K562 (cell line): ENCODE data around the gene SCAMP2. TPM values are rescaled to one million over a fixed set of nuclear protein-coding genes. Genes with fewer than 3 reads are reported as not detected.

ENCODE experiments used
- ATAC-seq: fragments of 200-7000 bp; cut with Tn5 transposase; 3 replicates; pipeline ENCODE4 v1.9.1; 2020; ENCODE audit warnings: moderate library complexity
- BruUV-seq: library from RNA; stranded (reverse); fragments of 400-500 nt; replicated peaks from 2 replicates; lab custom pipeline; 2021; lab: Mats Ljungman, UMichigan
- CTCF ChIA-PET: fragments of 300-600 bp; formaldehyde crosslinking; extraction: SDS; loops from one replicate; lab custom pipeline; 2021; ENCODE audit warnings: low intra/inter-chr PET ratio; lab: Yijun Ruan, JAX
- POLR2A ChIA-PET: fragments of 300-600, 350-650 bp; sonication (Branson Sonifier 250); formaldehyde crosslinking; extraction: SDS; loops from one replicate; lab custom pipeline; 2021; ENCODE audit warnings: antibody characterized with exemption, inconsistent platforms; lab: Yijun Ruan, JAX
- DNase-seq, 4 experiments: peaks; one replicate each; pipeline versions ENCODE4 v3.0.0 to v3.0.0-alpha.2; 2011 to 2018; ENCODE audit warnings: low spot score in 3 of 4, mixed read lengths in 3 of 4; ENCODE audit errors: extremely low read depth in 1 of 4
- FAIRE-seq: peaks from 2 replicates; lab custom pipeline; 2011; peaks lifted over from hg19 to GRCh38; lab: Jason Lieb, UNC
- H2AFZ ChIP-seq: 2 replicates; pipeline ENCODE4 v1.6.0; 2011; ENCODE audit warnings: low read depth, low read length, control low read depth, inconsistent platforms
- H3K27ac ChIP-seq: fragments of 200-600 bp; 3 replicates; pipeline ENCODE4 v1.8.0; 2011; ENCODE audit warnings: low read depth, mild to moderate bottlenecking, control low read depth, inconsistent platforms, low read length, moderate library complexity, mixed read lengths; ENCODE audit errors: extremely low read depth
- H3K27me3 ChIP-seq, 2 experiments: fragments of 300-600 bp in 1 of 2; 2 replicates in 1 of 2; 3 replicates in 1 of 2; pipeline versions ENCODE4 v1.6.0 to v1.8.0; 2011; ENCODE audit warnings: inconsistent platforms in 2 of 2, low read length in 2 of 2, mild to moderate bottlenecking in 1 of 2, mixed read lengths in 1 of 2, moderate library complexity in 1 of 2; ENCODE audit not compliant: control insufficient read depth in 2 of 2, insufficient read depth in 2 of 2
- H3K36me3 ChIP-seq: fragments of 300-600 bp; 3 replicates; pipeline ENCODE4 v1.8.0; 2011; ENCODE audit warnings: mild to moderate bottlenecking, low read length, inconsistent platforms; ENCODE audit not compliant: control insufficient read depth, insufficient read depth
- H3K4me1 ChIP-seq, 2 experiments: fragments of 200-600 bp in 1 of 2; replicated peaks in 1 of 2; 2 replicates in 1 of 2; 3 replicates in 1 of 2; pipeline versions ENCODE4 v1.5.1 to v1.8.0; 2011; ENCODE audit warnings: inconsistent platforms in 2 of 2, low read length in 2 of 2, mild to moderate bottlenecking in 1 of 2, mixed read lengths in 1 of 2, moderate library complexity in 1 of 2; ENCODE audit not compliant: control insufficient read depth in 2 of 2, insufficient read depth in 2 of 2
- H3K4me2 ChIP-seq: 2 replicates; pipeline ENCODE4 v1.6.1; 2011; ENCODE audit warnings: low read length, control low read depth, inconsistent platforms, mixed read lengths; ENCODE audit not compliant: insufficient read depth
- H3K4me3 ChIP-seq: fragments of 200-600 bp; sonication (generic), shearing (Covaris generic); 2 replicates; pipeline ENCODE4 v1.5.1; 2016; ENCODE audit warnings: control low read depth, inconsistent platforms
- H3K79me2 ChIP-seq: fragments of 200-600 bp; 3 replicates; pipeline ENCODE4 v1.8.0; 2011; ENCODE audit warnings: low read length, inconsistent platforms; ENCODE audit not compliant: control insufficient read depth, insufficient read depth
- H3K9ac ChIP-seq, 2 experiments: 2 replicates each; pipeline versions ENCODE4 v1.6.0 to v1.6.1; 2011; ENCODE audit warnings: low read depth in 2 of 2, low read length in 2 of 2, control low read depth in 1 of 2, inconsistent platforms in 1 of 2, mild to moderate bottlenecking in 1 of 2, mixed read lengths in 1 of 2; ENCODE audit not compliant: insufficient read depth in 1 of 2
- H3K9me1 ChIP-seq: one replicate; pipeline ENCODE4 v1.6.0; 2011; ENCODE audit warnings: inconsistent platforms, mild to moderate bottlenecking, low read length, moderate library complexity; ENCODE audit not compliant: control insufficient read depth, insufficient read depth
- H3K9me3 ChIP-seq: replicated peaks from 2 replicates; pipeline ENCODE4 v1.5.1; 2011; ENCODE audit warnings: low read depth, low read length, inconsistent platforms; ENCODE audit not compliant: control insufficient read depth, insufficient read depth
- H4K20me1 ChIP-seq: replicated peaks from 2 replicates; pipeline ENCODE4 v1.6.1; 2011; ENCODE audit warnings: low read length, inconsistent platforms, mixed read lengths; ENCODE audit not compliant: control insufficient read depth, insufficient read depth
- E2F5 ChIP-seq: sonication (generic); formaldehyde crosslinking; IDR thresholded peaks from 2 replicates; pipeline ENCODE4 v1.8.0; 2022; ENCODE audit warnings: mild to moderate bottlenecking, missing genetic modification reagents
- FOSL1 ChIP-seq: fragments of 200-800 bp; sonication (Bioruptor generic); conservative IDR thresholded peaks from 2 replicates; pipeline ENCODE4 v1.6.1; 2016; ENCODE audit warnings: missing genetic modification characterization, missing compliant biosample characterization
- POLR2G ChIP-seq: fragments of 200-400 bp; formaldehyde crosslinking; IDR thresholded peaks from 2 replicates; pipeline ENCODE4 v1.6.1; 2017; ENCODE audit warnings: low read depth, mild to moderate bottlenecking, antibody characterized with exemption, low read length, moderate library complexity
- ZFP36 ChIP-seq: fragments of 150-350 bp; IDR thresholded peaks from 2 replicates; pipeline ENCODE4 v1.6.1; 2018; ENCODE audit warnings: low read length, low read depth; ENCODE audit not compliant: partially characterized antibody
- WGBS: fragments of 100-300 bp; shearing (Covaris generic); methylation state at CpG from one replicate; pipeline ENCODE4 v1.1.6; 2016; ENCODE audit warnings: low coverage, mixed read lengths; ENCODE audit not compliant: insufficient coverage; ENCODE audit errors: missing lambda C conversion rate; 5-methylcytosine and 5-hydroxymethylcytosine counted together
- in situ Hi-C: fragments of 300-500 bp; cut with MboI; formaldehyde crosslinking; loops from 4 replicates; pipeline ENCODE4 v1.15.0; 2018; ENCODE audit warnings: inconsistent platforms, mixed read lengths
- intact Hi-C: fragments of 100-400 bp; cut with micrococcal nuclease; formaldehyde crosslinking; loops from 2 replicates; pipeline ENCODE4 v1.14.2; 2022
- polyA plus RNA-seq, 8 experiments: library from polyadenylated mRNA; depleted of rRNA in 4 of 8; stranded (reverse) in 5 of 8; unstranded in 3 of 8; fragments of >200 nt; fragmentation: Nextera tagmentation in 2 of 8; fragmentation: Illumina TruSeq in 1 of 8; extraction: Ambion mirVana in 2 of 8; extraction: Trizol in 1 of 8; gene quantifications; 2 replicates each; pipeline versions ENCODE4 v1.2.1 to v1.2.3, GENCODE V29; 2011 to 2014; ENCODE audit warnings: inconsistent platforms in 1 of 8, missing spikeins in 1 of 8
- total RNA-seq, 7 experiments: library from RNA; depleted of rRNA in 6 of 7; stranded (reverse); fragments of >200 nt in 6 of 7; fragmentation: Illumina TruSeq in 2 of 7; extraction: Trizol in 2 of 7; gene quantifications; 2 replicates each; pipeline versions ENCODE4 v1.2.1 to v1.2.3, GENCODE V29; 2011 to 2021; ENCODE audit warnings: low replicate concordance in 1 of 7
- TF ChIP-seq, protein P1 (sequence below): fragments of 200-600 bp; sonication (generic); IDR thresholded peaks from one replicate; pipeline ENCODE4 v1.6.1; 2012; ENCODE audit warnings: mild to moderate bottlenecking, low read depth, low read length, inconsistent platforms

SCAMP2 gene
- total and polyA plus RNA-seq, 9 of the 15 experiments (the other 6 are each of a cell fraction or from before 2014, with no cell fraction given), result 5.9 to 61.1 (median 20.1) TPM

DNA sequence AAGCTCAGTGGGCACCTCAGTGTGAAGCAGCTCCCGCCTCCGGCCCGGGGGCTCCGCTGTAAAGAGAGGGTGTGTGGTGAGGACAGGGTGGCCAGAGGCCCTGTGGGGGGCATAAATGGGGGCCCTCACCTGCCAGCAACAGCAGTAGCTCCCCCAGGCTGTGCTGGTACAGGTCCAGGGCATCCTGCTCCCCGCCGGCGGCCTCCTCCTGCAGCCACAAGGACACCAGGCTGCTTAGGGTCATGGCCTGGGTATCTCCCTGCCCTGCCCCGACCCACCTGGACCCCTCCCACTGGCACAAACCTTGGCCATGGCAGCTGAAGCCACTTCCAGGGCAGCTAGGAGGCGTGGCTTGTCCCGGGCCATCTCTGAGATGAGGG is 35.0 kb downstream of the SCAMP2 start (continued):
- peak; percentile 29; the same call in 1 of the 2 replicates for TF ChIP-seq POLR2G
- TF ChIP-seq E2F5, result no peak
- TF ChIP-seq FOSL1, result no peak

- ChIA-PET POLR2A (interaction anchor here (0.9 to 1.6 kb wide), 3 partner anchors 10 to 97 kb away, joined by 3 to 4 read pairs (median 3); partner anchors contain the start of gene CPLX3), CTCF (no interaction called here)
- Histone ChIP-seq H2AFZ (no peak overlapping the region), H3K36me3 (peaks cover 53% of the 10 kb centered on the region; the same call in 1 of the 3 replicates), H3K4me2 (no peak overlapping the region), H3K4me3 (no peak overlapping the region), H4K20me1 (peaks cover 8% of the 10 kb centered on the region; the same call in 1 of the 2 replicates), H3K27me3 (no peaks in the 10 kb centered on the region), H3K9ac (no peak overlapping the region; a peak in 1 of 4 replicates), H3K9me3 (no peaks in the 10 kb centered on the region), H3K9me1 (peaks cover 8% of the 10 kb centered on the region), H3K27ac (no peak overlapping the region), H3K79me2 (peaks cover 11% of the 10 kb centered on the region; the same call in 2 of the 3 replicates), H3K4me1 (peaks cover 12 to 46% of the 10 kb centered on the region in 2 experiments; a peak in 4 of 5 replicates)
- ATAC-seq (no peak), FAIRE-seq (no peak), DNase-seq (no peak)
- WGBS, result 85% methylated on average over 3 of the region's 15 CpGs
- intact Hi-C loops, result loop anchor here (5.0 kb wide), 1 partner anchor 65 kb away; no protein-coding TSS in a partner anchor
- in situ Hi-C loops, result no loop called here
- BruUV-seq, result no TSS peak
- TF ChIP-seq, protein P1, sequence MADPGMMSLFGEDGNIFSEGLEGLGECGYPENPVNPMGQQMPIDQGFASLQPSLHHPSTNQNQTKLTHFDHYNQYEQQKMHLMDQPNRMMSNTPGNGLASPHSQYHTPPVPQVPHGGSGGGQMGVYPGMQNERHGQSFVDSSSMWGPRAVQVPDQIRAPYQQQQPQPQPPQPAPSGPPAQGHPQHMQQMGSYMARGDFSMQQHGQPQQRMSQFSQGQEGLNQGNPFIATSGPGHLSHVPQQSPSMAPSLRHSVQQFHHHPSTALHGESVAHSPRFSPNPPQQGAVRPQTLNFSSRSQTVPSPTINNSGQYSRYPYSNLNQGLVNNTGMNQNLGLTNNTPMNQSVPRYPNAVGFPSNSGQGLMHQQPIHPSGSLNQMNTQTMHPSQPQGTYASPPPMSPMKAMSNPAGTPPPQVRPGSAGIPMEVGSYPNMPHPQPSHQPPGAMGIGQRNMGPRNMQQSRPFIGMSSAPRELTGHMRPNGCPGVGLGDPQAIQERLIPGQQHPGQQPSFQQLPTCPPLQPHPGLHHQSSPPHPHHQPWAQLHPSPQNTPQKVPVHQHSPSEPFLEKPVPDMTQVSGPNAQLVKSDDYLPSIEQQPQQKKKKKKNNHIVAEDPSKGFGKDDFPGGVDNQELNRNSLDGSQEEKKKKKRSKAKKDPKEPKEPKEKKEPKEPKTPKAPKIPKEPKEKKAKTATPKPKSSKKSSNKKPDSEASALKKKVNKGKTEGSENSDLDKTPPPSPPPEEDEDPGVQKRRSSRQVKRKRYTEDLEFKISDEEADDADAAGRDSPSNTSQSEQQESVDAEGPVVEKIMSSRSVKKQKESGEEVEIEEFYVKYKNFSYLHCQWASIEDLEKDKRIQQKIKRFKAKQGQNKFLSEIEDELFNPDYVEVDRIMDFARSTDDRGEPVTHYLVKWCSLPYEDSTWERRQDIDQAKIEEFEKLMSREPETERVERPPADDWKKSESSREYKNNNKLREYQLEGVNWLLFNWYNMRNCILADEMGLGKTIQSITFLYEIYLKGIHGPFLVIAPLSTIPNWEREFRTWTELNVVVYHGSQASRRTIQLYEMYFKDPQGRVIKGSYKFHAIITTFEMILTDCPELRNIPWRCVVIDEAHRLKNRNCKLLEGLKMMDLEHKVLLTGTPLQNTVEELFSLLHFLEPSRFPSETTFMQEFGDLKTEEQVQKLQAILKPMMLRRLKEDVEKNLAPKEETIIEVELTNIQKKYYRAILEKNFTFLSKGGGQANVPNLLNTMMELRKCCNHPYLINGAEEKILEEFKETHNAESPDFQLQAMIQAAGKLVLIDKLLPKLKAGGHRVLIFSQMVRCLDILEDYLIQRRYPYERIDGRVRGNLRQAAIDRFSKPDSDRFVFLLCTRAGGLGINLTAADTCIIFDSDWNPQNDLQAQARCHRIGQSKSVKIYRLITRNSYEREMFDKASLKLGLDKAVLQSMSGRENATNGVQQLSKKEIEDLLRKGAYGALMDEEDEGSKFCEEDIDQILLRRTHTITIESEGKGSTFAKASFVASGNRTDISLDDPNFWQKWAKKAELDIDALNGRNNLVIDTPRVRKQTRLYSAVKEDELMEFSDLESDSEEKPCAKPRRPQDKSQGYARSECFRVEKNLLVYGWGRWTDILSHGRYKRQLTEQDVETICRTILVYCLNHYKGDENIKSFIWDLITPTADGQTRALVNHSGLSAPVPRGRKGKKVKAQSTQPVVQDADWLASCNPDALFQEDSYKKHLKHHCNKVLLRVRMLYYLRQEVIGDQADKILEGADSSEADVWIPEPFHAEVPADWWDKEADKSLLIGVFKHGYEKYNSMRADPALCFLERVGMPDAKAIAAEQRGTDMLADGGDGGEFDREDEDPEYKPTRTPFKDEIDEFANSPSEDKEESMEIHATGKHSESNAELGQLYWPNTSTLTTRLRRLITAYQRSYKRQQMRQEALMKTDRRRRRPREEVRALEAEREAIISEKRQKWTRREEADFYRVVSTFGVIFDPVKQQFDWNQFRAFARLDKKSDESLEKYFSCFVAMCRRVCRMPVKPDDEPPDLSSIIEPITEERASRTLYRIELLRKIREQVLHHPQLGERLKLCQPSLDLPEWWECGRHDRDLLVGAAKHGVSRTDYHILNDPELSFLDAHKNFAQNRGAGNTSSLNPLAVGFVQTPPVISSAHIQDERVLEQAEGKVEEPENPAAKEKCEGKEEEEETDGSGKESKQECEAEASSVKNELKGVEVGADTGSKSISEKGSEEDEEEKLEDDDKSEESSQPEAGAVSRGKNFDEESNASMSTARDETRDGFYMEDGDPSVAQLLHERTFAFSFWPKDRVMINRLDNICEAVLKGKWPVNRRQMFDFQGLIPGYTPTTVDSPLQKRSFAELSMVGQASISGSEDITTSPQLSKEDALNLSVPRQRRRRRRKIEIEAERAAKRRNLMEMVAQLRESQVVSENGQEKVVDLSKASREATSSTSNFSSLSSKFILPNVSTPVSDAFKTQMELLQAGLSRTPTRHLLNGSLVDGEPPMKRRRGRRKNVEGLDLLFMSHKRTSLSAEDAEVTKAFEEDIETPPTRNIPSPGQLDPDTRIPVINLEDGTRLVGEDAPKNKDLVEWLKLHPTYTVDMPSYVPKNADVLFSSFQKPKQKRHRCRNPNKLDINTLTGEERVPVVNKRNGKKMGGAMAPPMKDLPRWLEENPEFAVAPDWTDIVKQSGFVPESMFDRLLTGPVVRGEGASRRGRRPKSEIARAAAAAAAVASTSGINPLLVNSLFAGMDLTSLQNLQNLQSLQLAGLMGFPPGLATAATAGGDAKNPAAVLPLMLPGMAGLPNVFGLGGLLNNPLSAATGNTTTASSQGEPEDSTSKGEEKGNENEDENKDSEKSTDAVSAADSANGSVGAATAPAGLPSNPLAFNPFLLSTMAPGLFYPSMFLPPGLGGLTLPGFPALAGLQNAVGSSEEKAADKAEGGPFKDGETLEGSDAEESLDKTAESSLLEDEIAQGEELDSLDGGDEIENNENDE, result no peak
- TF ChIP-seq ZFP36, result peak; percentile 86
These were observed 35.6 kb downstream of the SCAMP2 start for GRCh38 chr15:74837482-74838136.
